ENCODE data around the gene STUB1.
"Not testable (repeated sequence)": the region's sequence is repeated elsewhere in the genome, so short reads cannot be mapped to it uniquely, and the experiment has no call there.

Gene STUB1

DNA sequence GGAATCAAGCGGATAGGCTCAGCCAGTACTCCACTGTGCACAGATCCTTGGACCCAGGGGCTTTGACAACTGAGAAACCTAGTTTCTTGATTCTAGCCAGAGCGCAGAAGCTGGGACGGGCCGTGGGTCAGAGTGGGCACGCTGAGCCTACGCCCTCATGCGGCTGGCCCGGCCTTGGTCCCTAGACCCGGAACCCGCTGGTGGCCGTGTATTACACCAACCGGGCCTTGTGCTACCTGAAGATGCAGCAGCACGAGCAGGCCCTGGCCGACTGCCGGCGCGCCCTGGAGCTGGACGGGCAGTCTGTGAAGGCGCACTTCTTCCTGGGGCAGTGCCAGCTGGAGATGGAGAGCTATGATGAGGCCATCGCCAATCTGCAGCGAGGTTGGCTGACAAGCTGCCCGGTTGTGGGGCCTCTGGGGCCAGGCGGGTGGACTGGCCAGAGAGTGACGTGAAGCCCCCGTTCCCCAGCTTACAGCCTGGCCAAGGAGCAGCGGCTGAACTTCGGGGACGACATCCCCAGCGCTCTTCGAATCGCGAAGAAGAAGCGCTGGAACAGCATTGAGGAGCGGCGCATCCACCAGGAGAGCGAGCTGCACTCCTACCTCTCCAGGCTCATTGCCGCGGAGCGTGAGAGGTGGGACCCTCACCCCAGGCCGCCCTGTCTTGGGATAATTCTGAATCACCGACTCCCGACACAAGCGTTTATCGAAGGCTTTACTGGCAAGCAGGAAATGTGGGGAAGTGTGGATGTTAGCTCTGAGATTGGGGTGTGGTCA, 946 bp downstream of the STUB1 start:
- FAIRE-seq = no peak

DNA sequence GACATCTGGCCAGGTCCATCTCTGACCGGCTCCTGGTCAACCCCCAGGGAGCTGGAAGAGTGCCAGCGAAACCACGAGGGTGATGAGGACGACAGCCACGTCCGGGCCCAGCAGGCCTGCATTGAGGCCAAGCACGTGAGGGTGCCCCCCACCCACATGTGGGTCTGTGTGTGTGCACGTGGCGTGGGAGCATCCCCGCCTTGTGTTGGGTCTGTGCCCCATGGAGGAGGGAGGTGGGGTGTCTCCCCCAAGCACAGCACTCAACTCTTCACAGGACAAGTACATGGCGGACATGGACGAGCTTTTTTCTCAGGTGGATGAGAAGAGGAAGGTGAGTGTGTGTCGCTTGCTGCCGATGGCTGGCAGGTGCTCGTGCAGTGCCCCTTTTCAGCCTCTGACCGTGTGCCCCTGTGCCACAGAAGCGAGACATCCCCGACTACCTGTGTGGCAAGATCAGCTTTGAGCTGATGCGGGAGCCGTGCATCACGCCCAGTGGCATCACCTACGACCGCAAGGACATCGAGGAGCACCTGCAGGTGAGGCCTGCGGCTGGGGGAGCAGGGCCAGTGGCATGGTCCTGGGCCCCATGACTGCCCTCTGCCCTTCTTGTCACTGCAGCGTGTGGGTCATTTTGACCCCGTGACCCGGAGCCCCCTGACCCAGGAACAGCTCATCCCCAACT, 1.7 kb downstream of the STUB1 start:
- FAIRE-seq = no peak

DNA sequence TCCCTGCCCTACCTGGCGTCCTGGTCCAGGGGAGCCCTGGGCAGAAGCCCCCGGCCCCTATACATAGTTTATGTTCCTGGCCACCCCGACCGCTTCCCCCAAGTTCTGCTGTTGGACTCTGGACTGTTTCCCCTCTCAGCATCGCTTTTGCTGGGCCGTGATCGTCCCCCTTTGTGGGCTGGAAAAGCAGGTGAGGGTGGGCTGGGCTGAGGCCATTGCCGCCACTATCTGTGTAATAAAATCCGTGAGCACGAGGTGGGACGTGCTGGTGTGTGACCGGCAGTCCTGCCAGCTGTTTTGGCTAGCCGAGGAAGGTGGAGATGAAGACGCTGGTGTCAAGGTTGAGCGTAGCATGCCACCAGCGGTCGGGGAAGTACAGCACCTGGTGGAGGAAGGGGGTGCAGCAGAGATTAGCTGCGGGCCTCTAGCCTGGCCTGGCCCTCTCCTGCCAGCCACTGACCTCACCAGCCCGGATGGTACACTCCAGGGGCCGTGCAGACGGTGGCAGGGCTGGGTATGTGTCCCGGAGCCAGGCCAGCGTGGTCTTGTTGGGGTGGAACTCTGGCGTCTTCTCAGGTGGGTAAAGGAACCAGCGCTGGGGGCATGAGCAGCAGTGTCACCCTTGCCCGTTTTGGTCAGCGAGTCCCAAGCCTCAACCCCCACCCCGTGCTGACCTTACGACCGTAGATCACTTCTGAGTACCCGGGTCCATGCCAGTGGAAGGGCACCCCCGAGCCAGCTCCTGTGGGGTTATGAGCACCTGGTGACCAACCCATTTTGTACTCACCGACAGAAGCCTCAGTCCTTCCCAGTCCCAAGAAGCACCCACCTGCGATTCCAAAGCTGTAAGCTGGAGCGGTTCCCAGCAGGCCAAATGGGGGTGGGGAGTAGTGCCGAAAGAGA, 2.5 kb downstream of the STUB1 start:
- no peak for FAIRE-seq

DNA sequence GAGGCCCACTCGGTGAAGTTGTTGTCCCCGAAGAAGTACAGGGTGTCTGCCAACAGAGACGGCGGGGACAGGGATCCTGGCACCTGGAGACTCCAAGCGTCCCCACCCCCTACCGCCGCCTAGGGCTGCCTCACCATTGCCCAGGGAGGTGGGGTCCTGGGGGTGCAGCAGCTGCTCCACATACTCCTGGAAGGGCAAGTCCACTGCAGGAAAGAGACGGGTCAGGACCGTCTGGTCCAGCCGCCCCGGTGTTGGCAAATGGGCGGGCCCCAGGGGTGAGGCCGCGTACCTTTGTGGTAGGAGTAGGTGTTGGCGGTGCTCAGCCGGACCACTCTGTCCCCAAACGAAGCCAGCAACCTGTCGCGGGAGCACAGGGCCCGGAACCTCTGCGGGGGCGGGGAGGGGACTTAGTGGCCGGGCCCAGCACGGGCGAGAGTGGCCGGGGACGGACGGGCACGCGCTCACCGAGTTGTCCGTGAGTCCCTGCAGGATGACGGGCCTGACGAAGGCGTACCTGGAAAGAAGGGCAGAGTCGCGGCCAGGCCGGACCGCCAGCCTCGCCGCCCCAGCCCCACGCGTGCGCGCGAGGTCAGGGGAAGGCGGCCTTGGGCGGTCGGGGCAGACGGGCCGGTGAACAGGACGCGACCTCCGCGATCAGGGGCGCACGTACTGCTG, 3.3 kb downstream of the STUB1 start:
- FAIRE-seq = no peak

DNA sequence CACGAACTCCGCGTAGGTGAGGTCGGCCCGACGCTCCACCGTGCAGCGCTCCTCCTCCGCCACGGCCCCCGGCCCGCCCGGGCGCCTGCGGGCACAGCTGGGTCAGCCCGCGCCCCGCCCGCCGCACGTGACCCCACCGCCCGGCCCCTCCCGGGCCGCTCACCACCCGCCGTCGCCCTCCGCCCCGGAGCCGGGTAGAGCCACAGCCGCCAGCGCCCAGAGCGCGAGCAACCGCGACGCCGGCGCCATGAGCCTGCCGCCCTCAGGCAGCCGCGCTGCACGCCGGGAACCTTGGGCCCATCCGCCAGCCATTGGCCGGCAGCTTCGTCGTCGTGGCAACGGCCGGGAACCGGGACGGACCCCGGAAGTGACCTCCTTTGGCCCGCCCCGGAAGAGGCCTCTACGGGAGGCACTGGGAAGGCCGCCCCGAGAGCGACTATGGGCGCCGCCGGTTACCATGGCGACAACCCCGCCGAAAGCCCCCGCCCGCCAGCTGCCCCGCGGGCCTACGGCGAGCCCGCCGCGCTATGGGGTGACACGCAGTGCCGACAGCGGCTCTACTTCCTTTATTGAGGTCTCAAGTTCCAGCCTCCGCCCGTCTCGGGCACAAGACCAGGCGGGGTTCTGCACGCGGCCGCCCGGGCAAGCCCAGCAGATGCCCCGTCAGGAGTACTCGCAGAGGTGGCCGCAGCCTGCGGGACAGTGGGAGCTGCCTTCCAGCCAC, 4.0 kb downstream of the STUB1 start, which contains the start of gene JMJD8:
TSS of gene JMJD8 (minus strand) at position 264 of the 724 bp plus-strand sequence. CDS start at position 249, 15 bp downstream.
- FAIRE-seq = no peak

DNA sequence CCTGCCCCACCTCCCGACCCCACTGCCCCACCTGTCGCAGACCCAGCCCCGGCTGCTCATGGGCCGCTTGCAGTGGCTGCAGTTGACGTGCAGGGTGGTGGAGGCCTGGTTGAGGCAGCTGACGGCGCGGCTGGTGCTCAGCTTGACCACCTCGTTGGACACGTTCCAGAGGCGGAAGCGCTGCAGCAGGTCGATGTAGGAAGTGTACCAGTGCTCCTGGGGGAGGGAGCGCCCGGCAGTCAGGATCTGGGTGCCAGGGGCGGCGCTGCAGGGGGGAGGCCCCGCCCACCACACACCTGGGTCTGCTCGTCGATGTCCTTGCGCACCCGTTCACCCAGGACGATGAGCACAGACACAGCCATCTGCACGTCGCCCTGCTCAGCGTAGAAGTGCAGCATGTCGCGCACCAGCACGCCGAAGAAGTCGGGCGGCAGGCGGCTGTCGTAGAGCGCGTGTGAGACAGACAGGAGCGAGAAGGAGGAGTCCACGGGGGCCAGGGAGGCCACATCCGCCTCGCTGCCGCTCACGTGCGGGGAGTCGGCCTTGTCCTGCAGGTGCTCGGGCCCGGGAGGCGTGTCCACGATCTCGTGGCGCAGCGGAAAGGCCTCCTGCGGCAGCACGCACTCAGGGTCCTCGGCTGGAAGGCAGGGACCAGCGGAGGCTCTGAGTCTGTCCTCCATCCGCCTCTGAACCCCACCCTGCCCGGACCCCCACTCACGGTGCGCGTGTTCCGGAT, 4.9 kb downstream of the STUB1 start:
- FAIRE-seq = no peak

DNA sequence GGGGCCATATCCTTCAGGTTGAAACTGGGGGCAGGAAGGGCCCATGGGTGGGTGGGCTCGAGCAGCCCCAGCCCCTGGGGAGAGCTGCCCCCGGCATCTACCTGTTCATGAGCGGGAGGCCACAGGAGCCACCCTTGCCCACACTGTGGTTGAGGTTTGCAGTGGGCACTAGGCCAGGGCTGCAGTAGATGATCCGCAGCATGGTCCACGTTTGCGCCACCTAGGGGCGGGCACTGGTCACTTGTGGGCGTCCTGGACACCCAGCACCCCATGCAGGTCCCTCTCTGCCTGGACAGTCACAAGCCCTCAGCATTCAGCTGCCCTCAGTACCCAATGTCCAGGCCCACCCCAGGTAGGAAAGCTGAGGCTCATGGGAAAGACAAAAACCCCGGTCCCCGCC, 5.8 kb downstream of the STUB1 start:
- no peak for FAIRE-seq

DNA sequence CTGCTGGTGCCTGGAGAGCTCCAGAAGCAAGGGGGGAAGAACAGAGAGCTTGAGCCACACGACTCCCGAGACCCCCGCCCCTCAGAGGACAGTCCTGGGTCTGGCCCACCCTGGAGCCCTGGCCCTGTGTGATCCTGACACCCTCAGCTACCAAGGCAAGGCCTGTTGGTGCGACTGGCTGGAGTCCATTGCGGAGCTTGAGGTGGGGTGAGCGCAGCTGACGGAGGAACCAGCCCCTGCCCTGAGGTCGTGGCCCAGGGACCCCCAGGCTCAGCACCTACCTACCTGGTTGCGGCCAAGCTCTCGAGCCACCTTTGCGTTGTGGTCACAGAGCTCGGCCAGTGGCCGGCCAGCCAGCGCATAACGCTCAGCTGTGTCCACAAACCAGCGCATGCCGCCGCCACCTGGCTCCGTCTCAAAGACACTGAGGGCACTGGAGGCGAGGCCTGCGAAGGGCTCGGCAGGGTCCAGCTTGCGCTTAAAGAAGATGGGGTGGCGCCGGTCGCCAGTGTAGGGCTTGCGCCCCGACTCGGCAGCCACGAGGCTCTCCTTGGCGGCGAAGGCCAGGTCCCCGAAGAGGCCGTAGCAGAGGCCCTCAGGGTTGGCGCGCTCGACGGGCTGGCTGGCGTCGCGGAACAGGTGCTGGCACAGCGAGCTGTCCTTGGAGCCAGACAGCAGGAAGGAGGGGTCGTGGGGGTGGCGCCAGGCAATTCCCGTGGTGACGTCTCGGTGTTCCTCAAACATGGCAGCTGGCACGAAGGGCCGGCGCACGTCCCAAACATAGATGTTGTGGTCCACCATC, 6.5 kb downstream of the STUB1 start:
- FAIRE-seq = no peak

DNA sequence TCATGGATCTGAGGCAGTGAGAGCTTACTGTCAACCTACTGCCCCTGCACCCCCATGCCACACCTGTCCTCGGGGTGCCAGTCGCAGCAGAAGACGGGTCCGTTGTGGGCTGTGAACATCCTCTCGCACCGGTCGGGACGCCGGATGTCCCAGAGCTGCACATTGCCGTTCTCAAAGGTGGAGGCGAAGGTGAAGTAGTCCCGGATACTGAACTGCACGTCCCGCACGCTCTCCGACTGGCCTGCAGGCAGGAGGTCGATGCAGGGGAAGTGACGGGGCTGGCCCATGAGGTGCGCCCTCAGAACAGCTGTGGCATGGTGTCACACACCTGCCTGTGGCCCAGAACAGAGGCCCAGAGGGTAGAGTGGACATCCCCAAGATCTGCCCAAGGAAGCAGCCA, 7.3 kb downstream of the STUB1 start:
- FAIRE-seq = no peak

DNA sequence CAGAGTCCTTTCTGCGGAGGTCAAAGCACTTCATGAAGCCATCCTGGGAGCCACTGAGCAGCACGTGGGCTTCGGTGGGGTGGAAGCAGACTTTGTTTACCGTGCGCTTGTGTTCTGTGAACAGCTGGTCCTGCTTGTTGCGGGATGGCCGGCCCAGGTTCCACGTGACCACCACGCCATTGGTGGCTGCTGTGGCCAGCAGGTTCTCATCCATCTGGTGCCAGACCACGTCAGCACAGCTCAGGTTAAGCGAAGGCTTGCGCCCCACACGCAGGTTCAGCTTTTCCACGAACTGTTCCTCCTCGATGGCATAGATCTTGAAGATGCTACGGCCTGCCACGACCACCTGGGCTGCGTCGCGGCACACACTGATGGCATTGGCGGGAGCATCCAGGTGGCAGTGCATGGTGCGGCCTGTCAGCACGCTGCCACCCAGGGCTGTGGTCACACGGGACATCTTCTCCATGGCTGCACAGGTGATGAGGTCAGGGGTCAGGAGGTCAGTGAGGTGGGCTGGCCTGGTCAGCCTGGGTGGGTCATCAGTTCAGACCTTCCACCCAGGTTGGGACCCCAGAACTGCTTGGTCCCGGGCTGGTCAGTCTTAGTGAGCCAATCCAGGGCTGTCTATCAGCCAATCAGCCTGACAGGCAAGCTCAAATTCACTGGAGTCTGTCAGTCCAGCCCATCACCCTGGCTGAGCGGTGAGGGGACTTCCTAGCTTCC, 9.1 kb downstream of the STUB1 start:
- FAIRE-seq = no peak

DNA sequence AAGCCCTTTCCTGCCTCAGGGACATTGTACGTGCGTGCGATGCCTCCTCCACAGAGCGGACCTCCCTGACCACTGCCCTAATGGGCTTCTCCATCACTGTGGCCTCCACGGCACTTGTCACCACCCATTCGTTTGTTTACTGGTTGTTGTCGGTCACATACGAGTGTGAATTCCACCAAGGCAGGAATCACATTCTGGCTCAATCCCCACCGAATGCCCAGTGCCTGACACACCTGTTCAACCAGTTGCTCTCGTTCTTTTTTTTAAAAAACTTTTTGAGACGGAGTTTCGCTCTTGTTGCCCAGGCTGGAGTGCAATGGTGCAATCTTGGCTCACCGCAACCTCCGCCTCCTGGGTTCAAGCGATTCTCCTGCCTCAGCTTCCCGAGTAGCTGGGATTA, 11.0 kb downstream of the STUB1 start:
- not testable (repeated sequence) for FAIRE-seq

DNA sequence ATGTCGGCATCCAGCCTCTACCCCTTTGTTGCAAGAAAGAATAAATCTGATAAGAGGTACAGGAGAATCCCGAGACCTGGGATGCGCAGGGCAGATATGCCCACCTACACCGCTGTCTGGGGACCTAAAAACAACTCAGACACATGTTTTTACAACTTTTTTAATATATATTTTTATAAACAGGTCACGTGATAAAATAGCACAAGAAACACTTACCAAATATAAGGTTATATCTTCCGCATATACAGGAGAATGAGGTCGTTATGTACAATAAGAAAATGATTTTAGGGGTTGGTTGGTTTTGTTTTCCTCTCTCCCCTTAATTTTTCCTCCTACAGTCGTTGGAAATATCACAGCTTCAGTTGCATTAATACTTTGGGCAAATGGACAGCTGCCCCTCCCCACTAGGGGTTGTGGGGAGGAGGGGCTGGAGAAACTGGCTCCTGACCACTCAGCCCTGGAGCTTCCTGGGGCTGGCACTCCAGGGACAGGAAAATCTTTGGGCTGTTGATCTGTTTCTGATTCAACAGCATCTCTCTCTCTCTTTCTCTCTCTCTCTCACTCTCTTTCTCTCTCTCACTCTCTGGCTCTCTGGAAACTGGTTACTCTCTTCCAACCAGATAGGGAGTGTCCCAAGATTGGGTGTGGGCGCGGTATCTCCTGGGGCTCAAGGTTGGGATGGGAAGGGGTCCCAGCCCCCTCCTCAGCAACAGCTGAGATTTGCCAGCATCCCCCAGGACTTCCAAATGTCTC, 12.3 kb downstream of the STUB1 start:
- no peak for FAIRE-seq

DNA sequence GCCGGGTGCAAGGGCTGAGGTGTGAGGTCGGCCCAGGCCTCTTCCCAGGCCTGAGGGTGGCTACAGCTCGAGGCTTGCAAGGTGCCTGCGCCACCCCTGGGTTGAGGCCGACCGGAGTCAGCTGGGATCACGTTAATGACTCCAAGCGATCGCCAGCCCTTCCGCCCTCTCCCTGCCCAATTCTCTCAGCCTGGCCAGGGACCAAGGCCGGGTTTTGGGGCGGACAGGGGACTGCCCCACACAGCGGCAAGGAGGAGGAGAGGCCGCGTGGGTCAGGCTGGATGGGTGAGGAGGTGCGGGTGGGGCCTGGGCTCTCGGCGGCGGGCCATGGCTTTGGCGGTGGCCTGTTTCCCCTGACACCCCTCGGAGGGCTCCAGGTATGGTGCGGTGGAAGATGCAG, 13.2 kb downstream of the STUB1 start:
- FAIRE-seq = no peak

DNA sequence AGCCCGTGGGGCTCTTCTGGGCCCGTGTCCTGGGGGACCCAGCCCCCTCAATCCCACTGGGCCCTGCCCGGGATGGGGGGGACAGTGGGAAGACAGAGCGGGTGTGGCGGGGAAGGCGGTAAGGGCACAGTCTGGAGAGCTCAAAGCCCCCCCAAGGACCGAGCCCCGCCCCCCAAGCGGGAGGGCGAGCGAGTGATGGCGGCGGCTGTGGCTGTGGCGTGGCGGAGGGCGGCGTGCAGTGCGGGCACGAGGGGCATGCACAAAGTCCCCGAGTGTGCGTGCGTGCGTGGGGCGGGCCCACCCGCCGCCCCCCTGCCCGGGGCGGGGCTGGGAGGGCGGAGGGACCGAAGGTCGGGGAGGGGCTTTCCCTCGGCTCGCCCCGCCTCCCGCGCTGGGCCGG, 13.6 kb downstream of the STUB1 start:
- no peak for FAIRE-seq

DNA sequence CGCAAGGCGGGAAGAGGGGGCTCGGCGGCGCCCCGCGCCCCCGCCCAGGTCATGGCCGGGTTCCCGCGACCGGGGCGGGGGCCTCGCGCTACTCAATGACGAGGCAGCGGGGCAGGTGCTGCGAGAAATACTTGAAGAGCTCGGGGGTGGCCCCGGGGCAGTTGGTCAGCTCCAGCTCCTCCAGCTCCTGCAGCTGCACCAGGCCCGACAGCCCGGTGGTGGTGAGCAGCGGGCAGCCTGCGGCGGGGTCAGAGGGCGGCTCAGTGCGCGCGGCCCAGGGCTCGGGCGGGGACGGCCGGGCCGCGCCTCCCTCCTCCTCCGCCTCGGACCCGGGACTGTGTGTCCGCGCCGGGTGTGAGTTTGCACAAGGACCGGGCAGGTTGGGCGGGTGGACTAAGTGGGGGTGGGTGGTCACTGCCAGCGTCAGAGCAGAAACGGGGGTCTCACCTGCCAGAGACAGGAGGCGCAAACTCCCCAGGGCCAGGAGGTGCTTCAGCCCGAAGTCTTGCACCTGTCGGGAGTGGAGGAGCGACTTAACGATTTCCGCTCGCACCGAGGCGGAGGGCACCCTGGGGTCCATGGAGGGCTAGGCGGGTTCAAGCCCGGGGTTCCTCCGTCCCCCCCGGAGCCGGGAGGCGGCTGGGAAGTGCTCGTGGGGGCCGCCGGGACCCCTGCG, 14.1 kb downstream of the STUB1 start:
- FAIRE-seq = no peak

DNA sequence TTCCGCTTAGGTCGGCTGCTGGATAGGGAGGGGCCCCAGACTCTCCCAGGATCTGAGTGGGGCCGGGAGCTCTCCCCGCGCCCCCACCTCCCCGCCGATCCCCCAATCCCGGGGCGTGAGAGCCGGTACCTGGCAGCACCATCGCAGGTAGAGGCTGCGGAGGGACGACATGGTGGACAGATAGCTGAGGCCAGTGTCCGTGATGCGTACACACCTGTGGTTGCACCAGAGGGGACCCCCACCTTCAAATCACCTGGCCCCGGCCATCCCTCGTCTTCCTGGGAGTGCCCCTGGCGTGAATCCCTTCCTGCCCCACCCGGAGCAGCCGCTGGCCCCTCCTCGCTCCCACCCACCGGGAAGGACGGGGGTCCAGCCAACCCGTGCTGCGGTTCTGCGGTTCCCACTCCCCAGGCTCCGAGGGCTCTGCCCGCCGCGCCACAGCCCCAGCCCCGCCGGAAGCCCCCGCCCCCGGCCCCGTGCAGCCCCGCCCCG, 14.7 kb downstream of the STUB1 start:
- FAIRE-seq = no peak

DNA sequence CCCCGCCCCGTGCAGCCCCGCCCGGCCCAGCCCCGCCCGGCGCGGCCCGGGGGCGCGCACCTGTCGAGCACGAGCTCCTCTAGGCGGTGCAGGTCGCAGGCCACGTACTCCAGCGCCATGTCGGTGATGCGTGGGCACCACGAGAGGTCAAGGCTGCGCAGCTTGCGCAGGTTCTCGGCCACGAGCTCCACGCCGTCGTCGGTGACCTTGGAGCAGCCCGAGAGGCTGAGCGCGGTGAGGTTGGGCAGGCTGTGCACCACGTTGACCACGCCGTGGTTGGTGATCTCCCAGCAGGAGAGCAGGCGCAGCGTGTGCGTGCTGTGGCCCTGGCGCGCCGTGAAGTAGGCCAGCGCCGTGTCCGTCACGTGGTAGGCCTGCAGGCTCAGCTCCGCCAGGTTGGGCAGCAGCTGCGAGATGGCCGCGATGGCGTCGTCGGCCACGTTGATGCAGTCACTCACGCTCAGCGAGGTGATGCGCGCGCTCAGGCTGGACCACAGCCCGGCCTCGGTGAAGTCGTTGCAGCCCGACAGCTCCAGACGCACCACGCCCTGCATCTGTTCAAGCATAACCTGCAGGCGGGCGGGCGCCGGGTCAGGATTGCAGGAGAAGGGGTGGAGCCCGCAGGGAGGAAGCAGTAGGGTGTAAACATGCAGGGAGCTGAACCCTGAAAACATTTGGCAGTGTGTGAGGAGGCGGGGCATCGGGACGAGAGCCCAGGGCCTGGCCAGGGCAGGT, 15.3 kb downstream of the STUB1 start:
- no peak for FAIRE-seq
